Lower leg skin (tissue), 4 donors: ENCODE measurements around the gene MCTP1. TPM values are rescaled to one million over a fixed set of nuclear protein-coding genes. Genes with fewer than 3 reads are reported as not detected.

Experiments
- DNase-seq, 2 donors: peaks; one replicate each; pipeline ENCODE4 v3.0.0-alpha.2; 2019; ENCODE audit warnings: low spot score in 2 of 2
- H3K4me3 ChIP-seq: fragments of 200-600 bp; sonication (generic); 2 replicates; pipeline ENCODE4 v1.5.1; 2017; ENCODE audit warnings: mild to moderate bottlenecking, low read depth; ENCODE audit not compliant: poor library complexity, severe bottlenecking
- POLR2A ChIP-seq, 2 donors: fragments of 450-650 bp; IDR thresholded peaks; one replicate each; pipeline ENCODE4 v1.6.1; 2016 to 2017; ENCODE audit warnings: antibody characterized with exemption in 2 of 2, mild to moderate bottlenecking in 1 of 2, moderate library complexity in 1 of 2
- WGBS, 2 donors: methylation state at CpG; one replicate each; pipeline ENCODE4 v1.1.5; 2018; 5-methylcytosine and 5-hydroxymethylcytosine counted together
- intact Hi-C: fragments of 100-400 bp; cut with DNase I; formaldehyde crosslinking; loops from one replicate; pipeline ENCODE4 v1.15.0; 2023; ENCODE audit warnings: low total_unique reads
- total RNA-seq, 4 donors: library from RNA; depleted of rRNA; stranded (reverse); fragments of >200 nt; gene quantifications; one replicate each; pipeline ENCODE4 v1.1.0, GENCODE V29; 2016
- TF ChIP-seq, protein P1 (sequence below), 3 donors: fragments of 450-650 bp; IDR thresholded peaks; one replicate each; pipeline ENCODE4 v1.5.1; 2016; ENCODE audit warnings: antibody characterized with exemption in 3 of 3, mild to moderate bottlenecking in 3 of 3, moderate library complexity in 2 of 3

The MCTP1 gene
- total RNA-seq, 4 donors from 2014 or later, result 6.3 to 36.5 (median 9.8) TPM

DNA sequence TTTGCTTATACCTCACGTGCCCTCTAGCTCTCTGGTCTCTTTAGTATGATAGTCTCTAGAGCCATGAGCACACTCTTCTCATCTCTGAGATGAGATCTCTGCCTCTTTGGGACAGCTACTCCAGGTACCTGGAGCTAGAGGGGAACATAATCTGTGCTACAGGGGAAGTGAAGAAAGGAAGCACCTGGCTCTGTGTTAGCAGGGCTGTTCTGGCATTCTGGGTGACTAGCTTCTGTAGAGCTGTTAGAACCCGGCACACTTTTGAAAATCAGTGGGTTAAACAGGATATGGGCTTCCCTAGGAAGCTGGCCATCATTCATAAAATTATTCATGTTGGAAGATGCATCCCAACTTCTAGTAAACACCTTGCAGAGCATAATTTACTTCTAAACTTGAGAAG lies 224.8 kb downstream of the MCTP1 start:
- intact Hi-C loops, result no loop called here
- no peak for DNase-seq
- WGBS, 2 donors, result 37 to 43% methylated on average over 2 of the region's 2 CpGs
- no peak overlapping the region for H3K4me3 ChIP-seq
- no peak for TF ChIP-seq POLR2A (IDR thresholded peaks at IDR 0.05)
- TF ChIP-seq, protein P1, sequence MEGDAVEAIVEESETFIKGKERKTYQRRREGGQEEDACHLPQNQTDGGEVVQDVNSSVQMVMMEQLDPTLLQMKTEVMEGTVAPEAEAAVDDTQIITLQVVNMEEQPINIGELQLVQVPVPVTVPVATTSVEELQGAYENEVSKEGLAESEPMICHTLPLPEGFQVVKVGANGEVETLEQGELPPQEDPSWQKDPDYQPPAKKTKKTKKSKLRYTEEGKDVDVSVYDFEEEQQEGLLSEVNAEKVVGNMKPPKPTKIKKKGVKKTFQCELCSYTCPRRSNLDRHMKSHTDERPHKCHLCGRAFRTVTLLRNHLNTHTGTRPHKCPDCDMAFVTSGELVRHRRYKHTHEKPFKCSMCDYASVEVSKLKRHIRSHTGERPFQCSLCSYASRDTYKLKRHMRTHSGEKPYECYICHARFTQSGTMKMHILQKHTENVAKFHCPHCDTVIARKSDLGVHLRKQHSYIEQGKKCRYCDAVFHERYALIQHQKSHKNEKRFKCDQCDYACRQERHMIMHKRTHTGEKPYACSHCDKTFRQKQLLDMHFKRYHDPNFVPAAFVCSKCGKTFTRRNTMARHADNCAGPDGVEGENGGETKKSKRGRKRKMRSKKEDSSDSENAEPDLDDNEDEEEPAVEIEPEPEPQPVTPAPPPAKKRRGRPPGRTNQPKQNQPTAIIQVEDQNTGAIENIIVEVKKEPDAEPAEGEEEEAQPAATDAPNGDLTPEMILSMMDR (IDR thresholded peaks at IDR 0.05), result no peak

DNA sequence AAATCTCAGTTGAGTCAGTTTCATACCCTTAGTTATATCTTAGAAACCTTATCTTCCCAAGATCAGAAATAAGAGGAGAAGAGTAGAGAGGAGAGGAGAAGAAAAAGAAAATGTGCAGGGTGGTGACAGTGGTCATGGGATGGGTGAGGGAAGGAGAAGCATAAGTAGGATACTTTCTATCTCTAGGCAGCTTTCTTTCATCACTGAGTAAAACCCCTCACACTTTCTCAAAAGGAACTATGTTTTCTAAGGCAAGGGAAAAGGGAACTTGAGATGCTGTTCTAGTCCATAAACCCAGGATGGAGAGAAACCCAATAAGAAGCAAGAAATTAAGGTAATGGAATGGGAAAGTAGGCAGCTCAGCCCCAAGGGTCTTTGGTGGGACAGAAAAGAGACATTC lies 225.3 kb downstream of the MCTP1 start:
- DNase-seq, result no peak
- TF ChIP-seq POLR2A (IDR thresholded peaks at IDR 0.05), result no peak
- TF ChIP-seq, protein P1 (IDR thresholded peaks at IDR 0.05), result no peak
- intact Hi-C loops, result no loop called here
- H3K4me3 ChIP-seq, result no peak overlapping the region

DNA sequence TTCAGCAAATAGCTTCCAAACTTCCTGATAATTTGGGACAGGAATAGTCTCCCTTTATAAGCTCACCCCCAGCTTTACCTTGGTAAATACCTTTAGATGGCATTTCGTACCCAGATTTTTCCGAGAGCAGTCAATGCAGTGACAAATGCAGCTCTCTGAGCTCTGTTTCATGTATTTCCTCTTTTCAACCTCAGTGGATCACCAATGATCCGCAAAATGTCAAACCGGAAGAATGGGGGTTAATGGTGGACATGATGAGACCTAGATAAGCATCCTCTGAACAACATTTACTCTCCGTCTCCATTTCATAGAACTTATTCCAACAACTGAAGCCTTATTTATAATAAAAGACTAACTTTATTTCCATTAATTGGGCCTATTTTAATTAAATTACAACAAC lies 227.3 kb downstream of the MCTP1 start:
- DNase-seq, result no peak
- intact Hi-C loops, result no loop called here
- H3K4me3 ChIP-seq, result no peak overlapping the region
- no peak for TF ChIP-seq POLR2A (IDR thresholded peaks at IDR 0.05)
- TF ChIP-seq, protein P1 (IDR thresholded peaks at IDR 0.05), result no peak
- 89 to 94% methylated on average over 5 of the region's 5 CpGs for WGBS, 2 donors

DNA sequence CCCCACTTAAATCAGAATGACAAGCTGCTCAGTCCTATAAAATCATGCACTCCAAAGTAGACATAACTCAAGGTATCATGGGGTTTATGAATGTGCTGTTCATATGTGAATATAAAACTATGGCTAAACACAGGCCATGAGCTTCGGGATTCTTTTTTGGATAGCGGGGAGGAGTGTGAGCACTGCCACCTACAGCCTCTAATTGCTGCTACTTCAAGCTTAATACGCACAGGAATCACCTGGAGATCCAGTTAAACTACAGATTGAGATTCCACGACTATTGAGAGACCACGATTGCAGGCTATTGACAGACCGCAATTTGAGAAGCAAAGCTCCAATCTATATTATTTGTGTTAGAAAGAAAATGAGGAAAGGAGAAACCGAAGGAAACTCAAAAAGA lies 231.6 kb downstream of the MCTP1 start:
- DNase-seq, result no peak
- intact Hi-C loops, result no loop called here
- TF ChIP-seq, protein P1 (IDR thresholded peaks at IDR 0.05), result no peak
- no peak for TF ChIP-seq POLR2A (IDR thresholded peaks at IDR 0.05)
- 87 to 91% methylated on average over 7 of the region's 7 CpGs for WGBS, 2 donors
- no peak overlapping the region for H3K4me3 ChIP-seq

DNA sequence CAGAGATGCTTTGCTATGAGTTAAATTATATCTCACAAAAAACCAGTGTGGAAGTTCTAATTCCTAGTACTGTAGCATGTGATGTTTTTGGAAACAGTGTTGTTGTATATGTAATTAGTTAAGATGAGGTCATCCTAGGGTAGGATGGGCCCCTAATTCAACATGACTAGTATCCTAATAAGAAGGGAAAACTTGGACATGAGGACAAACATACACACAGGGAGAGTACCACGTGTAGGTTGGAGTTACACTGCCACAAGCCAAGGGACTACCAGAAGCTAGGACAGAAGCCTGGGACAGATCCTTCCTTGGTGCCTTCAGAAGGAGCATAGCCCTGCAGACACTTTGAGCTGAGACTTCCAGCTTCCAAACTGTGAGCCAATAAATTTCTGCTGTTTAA lies 234.2 kb downstream of the MCTP1 start:
- DNase-seq, result no peak
- no peak for TF ChIP-seq POLR2A (IDR thresholded peaks at IDR 0.05)
- TF ChIP-seq, protein P1 (IDR thresholded peaks at IDR 0.05), result no peak
- H3K4me3 ChIP-seq, result no peak overlapping the region
- intact Hi-C loops, result no loop called here
- WGBS, 2 donors, result 57 to 67% methylated on average over 1 of the region's 1 CpG

DNA sequence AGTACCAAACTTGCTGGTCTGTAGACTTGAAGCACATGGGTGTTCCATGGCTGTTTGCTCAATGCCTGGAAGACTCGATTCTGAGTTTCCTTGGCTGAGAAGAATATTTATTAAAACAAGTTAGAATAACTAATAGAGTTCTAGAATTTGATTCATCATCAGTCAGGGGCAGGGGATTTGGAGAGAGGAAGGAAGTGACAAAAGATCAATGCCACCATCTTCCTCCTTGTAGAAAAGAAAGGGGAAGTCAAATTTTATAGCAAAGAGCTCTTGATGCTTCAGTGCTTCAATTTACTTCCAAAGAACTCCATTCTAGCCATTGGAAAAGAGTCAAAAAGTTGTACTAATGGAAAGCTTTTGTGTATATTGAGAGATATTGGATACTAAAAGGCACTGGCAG lies 236.3 kb downstream of the MCTP1 start:
- WGBS, 2 donors, result 66 to 70% methylated on average over 1 of the region's 1 CpG
- no peak overlapping the region for H3K4me3 ChIP-seq
- TF ChIP-seq POLR2A (IDR thresholded peaks at IDR 0.05), result no peak
- TF ChIP-seq, protein P1 (IDR thresholded peaks at IDR 0.05), result no peak
- intact Hi-C loops, result no loop called here
- DNase-seq, result no peak
